OCI-LY3 (cell line): ENCODE results near the gene REEP3.

Experiments
- EZH2phosphoT487 ChIP-seq: fragments of 200-600 bp; shearing (Covaris generic); IDR thresholded peaks from 2 replicates; pipeline ENCODE4 v1.6.1; 2018; ENCODE audit warnings: antibody characterized with exemption, mixed run types, low read depth
- TF ChIP-seq, protein P1 (sequence below): fragments of 200-600, 300-600 bp; sonication (generic); IDR thresholded peaks from 2 replicates; pipeline ENCODE4 v1.5.1; 2014; ENCODE audit warnings: antibody characterized with exemption, low read length, low read depth

DNA sequence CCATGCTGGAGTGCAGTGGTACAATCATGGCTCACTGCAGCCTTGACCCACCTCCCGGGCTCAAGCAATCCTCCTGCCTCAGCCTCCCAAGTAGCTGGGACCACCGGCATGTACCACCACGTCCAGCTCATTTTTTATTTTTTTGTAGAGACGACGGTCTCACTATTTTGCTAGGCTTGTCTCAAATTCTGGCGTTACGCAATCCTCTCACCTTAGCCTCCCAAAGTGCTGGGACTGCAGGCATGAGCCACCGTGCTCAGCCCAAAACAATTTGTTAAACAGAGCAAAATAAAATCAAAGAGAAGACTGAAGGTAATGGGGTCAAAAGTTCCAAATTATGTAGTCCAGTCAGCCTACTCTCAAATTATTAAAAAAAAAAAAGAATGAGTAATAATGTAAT, 46.7 kb upstream of the REEP3 start:
- TF ChIP-seq, protein P1, sequence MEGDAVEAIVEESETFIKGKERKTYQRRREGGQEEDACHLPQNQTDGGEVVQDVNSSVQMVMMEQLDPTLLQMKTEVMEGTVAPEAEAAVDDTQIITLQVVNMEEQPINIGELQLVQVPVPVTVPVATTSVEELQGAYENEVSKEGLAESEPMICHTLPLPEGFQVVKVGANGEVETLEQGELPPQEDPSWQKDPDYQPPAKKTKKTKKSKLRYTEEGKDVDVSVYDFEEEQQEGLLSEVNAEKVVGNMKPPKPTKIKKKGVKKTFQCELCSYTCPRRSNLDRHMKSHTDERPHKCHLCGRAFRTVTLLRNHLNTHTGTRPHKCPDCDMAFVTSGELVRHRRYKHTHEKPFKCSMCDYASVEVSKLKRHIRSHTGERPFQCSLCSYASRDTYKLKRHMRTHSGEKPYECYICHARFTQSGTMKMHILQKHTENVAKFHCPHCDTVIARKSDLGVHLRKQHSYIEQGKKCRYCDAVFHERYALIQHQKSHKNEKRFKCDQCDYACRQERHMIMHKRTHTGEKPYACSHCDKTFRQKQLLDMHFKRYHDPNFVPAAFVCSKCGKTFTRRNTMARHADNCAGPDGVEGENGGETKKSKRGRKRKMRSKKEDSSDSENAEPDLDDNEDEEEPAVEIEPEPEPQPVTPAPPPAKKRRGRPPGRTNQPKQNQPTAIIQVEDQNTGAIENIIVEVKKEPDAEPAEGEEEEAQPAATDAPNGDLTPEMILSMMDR, result no peak
- no peak for TF ChIP-seq EZH2phosphoT487
